ENCODE results near the gene MARCHF3. TPM values are rescaled to one million over a fixed set of nuclear protein-coding genes. Genes with fewer than 3 reads are reported as not detected.

MARCHF3 gene
- total RNA-seq, 1 donor from 2014 or later: 3.1 TPM

DNA sequence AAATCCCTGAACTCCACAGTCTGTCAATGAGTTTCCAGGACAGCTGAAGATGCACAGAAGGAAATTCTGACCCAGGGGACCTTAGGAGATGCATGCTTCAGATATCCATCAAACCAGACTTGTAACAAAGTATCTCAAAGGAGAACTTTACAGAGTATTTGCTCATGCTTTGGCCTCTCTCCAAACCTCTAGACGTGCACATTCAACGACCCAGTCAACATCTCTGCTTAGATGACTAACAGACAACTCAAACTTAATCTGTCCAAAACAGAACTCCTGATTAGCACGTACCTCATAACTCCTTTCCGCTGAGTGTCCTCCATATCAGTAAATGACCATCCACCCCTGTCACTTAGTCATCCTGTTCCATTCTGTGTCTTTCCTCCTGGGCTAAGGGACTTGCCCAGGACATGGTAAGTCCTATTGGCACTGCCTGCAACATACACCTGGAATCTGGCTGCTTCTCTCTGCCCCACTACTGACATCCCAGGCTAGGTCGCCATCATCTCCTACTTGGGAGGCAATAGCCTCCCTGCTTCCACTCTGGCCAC, 146.0 kb downstream of the MARCHF3 start:
- Mint-ChIP-seq H3K4me3 (no peak overlapping the region), H3K27ac (ENCODE audit: unreplicated experiment) (no peak overlapping the region), H3K27me3 (ENCODE audit: low read depth) (no peaks in the 10 kb centered on the region), H3K36me3 (ENCODE audit: low read depth) (no peaks in the 10 kb centered on the region), H3K4me1 (no peaks in the 10 kb centered on the region), H3K9me3 (no peaks in the 10 kb centered on the region)
- TF ChIP-seq, protein P1, sequence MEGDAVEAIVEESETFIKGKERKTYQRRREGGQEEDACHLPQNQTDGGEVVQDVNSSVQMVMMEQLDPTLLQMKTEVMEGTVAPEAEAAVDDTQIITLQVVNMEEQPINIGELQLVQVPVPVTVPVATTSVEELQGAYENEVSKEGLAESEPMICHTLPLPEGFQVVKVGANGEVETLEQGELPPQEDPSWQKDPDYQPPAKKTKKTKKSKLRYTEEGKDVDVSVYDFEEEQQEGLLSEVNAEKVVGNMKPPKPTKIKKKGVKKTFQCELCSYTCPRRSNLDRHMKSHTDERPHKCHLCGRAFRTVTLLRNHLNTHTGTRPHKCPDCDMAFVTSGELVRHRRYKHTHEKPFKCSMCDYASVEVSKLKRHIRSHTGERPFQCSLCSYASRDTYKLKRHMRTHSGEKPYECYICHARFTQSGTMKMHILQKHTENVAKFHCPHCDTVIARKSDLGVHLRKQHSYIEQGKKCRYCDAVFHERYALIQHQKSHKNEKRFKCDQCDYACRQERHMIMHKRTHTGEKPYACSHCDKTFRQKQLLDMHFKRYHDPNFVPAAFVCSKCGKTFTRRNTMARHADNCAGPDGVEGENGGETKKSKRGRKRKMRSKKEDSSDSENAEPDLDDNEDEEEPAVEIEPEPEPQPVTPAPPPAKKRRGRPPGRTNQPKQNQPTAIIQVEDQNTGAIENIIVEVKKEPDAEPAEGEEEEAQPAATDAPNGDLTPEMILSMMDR (conservative IDR thresholded peaks at IDR 0.05): no peak
- DNase-seq (ENCODE audit: low read depth, low spot score): no peak

DNA sequence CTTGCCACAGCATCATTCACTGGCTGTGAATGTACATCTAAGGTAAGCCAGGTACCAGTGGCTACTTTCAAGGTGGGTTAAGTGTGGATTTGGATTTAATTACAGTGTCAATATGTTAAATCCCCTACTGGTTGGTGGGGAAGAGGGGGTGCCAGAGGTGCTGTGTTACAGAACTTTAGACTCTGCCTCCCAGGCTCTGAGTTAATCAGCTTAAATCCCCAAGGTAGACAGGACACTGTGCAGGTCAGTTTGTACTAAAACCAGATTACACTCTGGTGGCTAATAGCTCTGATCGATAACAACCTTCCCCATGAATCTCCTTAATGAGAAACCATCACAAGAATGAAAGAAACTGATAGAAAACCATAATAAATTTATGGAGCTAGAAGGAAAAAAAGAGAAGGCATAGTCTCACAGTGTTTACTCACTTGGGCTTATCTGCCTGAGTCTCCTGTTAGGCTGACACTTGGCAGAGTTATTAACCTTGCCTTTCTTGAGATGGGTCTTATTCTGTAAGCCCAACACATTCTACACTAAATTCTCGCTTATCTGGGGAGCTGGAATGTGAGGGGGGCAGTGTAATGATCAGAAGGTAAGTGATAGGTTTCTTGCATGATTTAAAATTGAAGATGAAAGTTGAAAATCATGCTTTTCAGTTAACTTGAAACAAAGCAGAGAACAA, 146.7 kb downstream of the MARCHF3 start:
- no peaks in the 10 kb centered on the region for H3K27me3 Mint-ChIP-seq (ENCODE audit: low read depth)
- TF ChIP-seq, protein P1 (conservative IDR thresholded peaks at IDR 0.05): no peak
- no peak overlapping the region for H3K27ac Mint-ChIP-seq (ENCODE audit: unreplicated experiment)
- no peak for DNase-seq (ENCODE audit: low read depth, low spot score)
- H3K9me3 Mint-ChIP-seq: no peaks in the 10 kb centered on the region
- no peak overlapping the region for H3K4me3 Mint-ChIP-seq
- H3K36me3 Mint-ChIP-seq (ENCODE audit: low read depth): no peaks in the 10 kb centered on the region
- H3K4me1 Mint-ChIP-seq: no peaks in the 10 kb centered on the region

DNA sequence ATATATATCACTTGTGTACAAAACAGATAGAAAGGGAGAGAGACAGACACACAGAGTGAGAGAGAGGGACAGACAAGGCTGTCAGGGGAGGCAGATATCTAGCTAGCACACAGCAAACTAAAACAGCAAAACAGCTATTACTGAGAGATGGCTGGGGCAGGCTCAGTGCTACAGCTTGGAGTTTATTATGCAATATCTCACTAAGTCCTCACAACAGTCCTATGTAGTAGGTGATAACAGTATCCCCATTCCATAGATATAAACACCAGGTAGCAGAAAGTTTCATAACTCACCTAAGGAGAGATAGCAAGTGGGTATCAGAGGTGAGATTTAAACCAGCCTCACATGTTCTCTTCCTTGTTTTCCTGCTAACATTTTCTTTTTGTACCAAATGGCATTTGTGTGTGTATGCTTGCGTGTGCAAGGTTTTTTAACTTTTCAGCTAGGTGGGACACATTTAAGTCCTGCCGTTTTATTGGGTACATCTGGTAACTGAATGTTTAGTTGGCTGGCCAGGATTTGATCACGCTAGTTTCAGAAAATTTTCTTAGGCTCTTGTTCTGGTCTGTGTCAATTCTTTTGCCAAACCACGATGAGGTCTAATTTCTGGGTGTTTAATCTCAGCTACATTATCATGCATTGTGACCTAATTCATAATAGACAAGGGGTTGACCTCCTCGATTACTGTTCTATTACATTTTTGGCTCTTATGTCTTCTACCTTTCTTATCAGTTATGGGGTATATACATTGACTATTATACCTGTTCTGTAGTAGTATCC, 148.3 kb downstream of the MARCHF3 start:
- H3K27me3 Mint-ChIP-seq (ENCODE audit: low read depth): no peaks in the 10 kb centered on the region
- TF ChIP-seq, protein P1 (conservative IDR thresholded peaks at IDR 0.05): no peak
- no peaks in the 10 kb centered on the region for H3K9me3 Mint-ChIP-seq
- H3K4me1 Mint-ChIP-seq: no peaks in the 10 kb centered on the region
- H3K36me3 Mint-ChIP-seq (ENCODE audit: low read depth): no peaks in the 10 kb centered on the region
- no peak for DNase-seq (ENCODE audit: low read depth, low spot score)
- no peak overlapping the region for H3K4me3 Mint-ChIP-seq
- H3K27ac Mint-ChIP-seq (ENCODE audit: unreplicated experiment): no peak overlapping the region

DNA sequence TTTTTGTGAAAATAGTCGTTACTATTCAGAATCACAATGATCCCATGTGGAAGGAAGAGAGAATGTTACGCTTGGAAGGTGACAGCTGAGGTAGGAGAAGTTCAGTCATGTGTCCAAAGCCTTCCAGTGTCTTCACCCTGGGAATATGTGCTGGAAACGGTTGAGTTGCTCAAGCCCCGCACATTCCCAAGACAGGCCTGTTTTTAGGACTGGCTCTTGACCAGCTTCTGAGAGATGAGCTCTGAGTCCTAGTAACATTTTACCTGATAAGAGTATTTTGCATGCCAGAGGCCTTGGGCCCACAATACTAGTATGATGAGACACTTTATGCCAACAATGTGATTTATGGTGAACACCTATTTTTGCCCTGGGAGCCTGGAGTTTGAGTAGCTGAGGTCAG, 151.7 kb downstream of the MARCHF3 start:
- Mint-ChIP-seq H3K9me3 (no peaks in the 10 kb centered on the region), H3K4me1 (peaks cover 6% of the 10 kb centered on the region), H3K4me3 (no peak overlapping the region), H3K36me3 (ENCODE audit: low read depth) (no peaks in the 10 kb centered on the region), H3K27me3 (ENCODE audit: low read depth) (no peaks in the 10 kb centered on the region), H3K27ac (ENCODE audit: unreplicated experiment) (no peak overlapping the region)
- DNase-seq (ENCODE audit: low read depth, low spot score): no peak
- TF ChIP-seq, protein P1 (conservative IDR thresholded peaks at IDR 0.05): no peak

DNA sequence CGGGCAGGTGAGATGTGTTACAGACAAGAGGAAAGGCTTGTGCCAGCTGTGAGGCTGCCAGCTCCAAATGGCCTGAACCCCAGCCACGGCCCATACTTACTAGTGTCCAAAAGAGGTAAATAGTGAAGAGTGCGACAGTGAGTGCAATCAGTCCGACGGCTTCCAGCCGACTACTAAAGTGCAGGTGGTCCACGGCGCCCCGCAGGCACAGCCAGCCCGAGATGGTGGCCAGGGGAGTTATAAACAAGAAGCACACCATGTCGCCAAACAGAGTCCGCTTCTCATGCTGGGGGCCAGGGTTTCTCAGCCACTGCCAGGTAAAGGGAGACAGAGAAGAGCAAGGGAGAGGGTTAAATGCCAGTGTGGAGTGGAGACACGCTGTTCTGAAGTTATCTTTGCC, 152.3 kb downstream of the MARCHF3 start:
- Mint-ChIP-seq H3K36me3 (ENCODE audit: low read depth) (no peaks in the 10 kb centered on the region), H3K27ac (ENCODE audit: unreplicated experiment) (no peak overlapping the region), H3K4me1 (peaks cover 6% of the 10 kb centered on the region), H3K4me3 (no peak overlapping the region), H3K9me3 (no peaks in the 10 kb centered on the region), H3K27me3 (ENCODE audit: low read depth) (no peaks in the 10 kb centered on the region)
- DNase-seq (ENCODE audit: low read depth, low spot score): no peak
- TF ChIP-seq, protein P1 (conservative IDR thresholded peaks at IDR 0.05): no peak
